DMS 273 (cell line): ENCODE measurements around the gene TMPRSS2.

Source experiments
- DNase-seq: peaks from one replicate; lab custom pipeline; 2025; ENCODE audit not compliant: unreplicated experiment; lab: John Stamatoyannopoulos, UW

TMPRSS2 gene

DNA sequence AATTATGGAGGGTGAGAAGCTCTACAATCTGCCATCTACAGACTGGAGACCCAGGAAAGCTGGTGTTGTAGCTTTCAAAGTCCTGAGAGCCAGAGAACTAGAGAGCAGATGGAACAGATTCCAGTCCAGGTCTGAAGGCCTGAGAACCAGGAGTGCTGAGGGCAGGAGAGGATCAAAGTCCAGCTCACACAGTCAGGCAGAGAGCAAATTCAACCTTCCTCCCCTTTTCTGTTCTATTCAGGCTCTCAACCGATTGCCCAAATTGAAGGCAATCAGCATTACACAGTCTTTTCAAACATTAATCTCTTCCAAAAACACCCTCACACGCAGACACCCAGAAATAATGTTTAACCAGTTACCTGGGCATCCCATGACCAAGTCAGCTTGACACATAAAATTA lies 2.5 kb upstream of the TMPRSS2 start:
- no peak for DNase-seq

DNA sequence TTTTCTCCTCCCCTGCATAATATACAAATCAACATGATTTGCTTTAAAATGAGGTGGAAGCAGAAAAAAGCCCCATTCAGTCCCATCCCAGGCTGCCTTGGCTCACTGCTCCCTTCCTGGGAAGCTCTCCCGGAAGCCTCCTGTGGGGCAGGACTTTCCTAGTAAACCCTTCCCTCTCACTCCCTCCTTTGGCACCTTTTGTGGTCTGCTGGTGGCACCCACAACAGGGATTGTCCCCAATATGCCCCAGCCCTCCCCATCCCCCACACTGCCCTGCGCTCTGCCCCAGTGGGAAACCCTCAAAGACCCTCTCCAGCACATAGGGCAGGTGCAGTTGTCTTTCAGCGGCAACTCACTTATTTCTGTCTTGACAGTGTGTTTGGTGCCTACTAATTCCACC lies 1.8 kb upstream of the TMPRSS2 start:
- no peak for DNase-seq

GRCh38 chr21:41509145-41509496 lies 1.2 kb upstream of the TMPRSS2 start:
- DNase-seq = no peak

- no peak for DNase-seq
These were observed 622 bp upstream of the TMPRSS2 start for GRCh38 chr21:41508415-41509144.

DNA sequence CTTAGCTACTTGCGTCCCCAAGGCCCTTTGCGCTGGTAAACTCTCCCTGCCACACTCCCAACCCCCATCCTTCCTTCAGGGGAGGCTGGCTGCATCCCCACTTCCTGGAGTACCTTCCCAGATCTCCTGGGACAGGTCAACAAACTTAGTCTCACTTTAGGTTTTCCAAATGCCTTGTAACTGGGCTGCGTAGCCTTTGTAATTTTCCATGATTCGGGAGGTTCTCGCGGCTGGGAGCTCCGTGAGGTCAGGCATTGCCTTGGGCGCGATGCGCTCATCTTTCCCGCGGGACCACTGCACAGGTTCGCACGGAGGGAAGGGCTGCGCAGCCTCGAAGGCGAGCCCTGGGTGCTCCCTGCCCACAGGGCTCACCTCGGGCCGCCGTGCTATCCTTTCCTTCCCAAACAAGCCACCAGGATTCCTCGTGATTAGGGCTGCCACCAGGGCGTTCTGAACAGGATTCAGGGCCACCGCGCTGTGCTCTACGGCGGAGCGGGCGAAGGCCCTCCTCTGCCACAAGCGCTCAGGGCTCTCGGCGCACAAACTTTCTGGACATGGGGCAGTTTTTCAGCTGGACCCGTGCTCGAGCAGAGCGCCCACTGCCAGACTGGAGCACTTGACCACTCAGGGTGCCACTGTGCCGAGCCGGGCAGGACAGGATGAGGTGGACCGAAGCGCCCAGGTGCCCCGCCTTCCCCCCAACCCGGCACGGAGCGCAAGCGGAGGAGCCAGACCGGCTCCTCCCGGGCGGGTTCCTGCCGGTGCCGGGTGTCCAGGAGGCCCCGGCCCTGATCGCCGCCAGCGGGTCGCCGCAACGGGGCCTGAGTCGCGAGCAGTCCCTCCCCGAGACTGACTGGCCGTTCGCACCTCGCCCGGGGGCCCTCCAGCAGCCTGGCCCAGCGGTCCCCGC lies 1.1 kb downstream of the TMPRSS2 start:
- peak; percentile 17 for DNase-seq

GRCh38 chr21:41506005-41506594 lies 1.9 kb downstream of the TMPRSS2 start:
- no peak for DNase-seq

GRCh38 chr21:41504030-41504429 lies 3.9 kb downstream of the TMPRSS2 start:
- no peak for DNase-seq

DNA sequence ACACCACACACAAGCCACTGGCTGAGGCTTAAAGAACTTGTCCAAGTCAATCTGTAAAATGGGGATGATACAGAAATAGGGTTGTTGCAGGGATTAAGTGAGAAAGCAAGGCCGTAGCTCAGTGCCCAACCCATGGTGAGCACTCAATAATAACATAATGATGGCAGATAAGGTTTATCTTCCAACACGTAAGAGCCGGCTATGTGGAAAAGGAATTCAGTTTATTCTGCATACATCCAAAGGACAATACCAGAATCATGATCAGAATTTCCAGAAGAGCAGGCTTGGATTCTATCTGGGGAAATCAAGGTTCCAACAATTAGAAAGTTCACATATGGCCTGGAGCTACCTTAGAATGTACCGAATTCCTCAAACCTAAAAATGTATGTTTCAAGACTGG lies 4.6 kb downstream of the TMPRSS2 start:
- DNase-seq = no peak

GRCh38 chr21:41501919-41502318 lies 6.0 kb downstream of the TMPRSS2 start:
- DNase-seq = no peak

GRCh38 chr21:41500931-41501381 lies 7.0 kb downstream of the TMPRSS2 start:
- DNase-seq = no peak

DNA sequence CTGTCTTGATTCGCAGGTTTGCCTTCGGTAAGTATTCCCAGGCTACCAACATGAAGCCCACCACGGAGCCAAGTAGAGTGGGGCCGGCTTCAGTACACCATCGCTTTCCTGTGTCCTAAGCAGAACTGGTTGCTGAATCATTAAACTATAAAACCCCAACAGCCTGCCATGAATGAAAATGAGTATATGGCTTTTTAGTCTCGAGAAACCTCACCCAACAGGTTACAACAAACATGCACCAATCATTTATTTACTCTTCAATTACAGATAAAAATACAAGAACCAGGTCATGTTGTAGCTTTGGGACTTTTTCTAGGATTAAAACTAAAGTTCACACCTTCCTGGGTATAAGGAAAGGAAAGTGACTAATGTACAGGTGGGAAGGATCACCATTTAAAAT lies 7.6 kb downstream of the TMPRSS2 start:
- DNase-seq = no peak

DNA sequence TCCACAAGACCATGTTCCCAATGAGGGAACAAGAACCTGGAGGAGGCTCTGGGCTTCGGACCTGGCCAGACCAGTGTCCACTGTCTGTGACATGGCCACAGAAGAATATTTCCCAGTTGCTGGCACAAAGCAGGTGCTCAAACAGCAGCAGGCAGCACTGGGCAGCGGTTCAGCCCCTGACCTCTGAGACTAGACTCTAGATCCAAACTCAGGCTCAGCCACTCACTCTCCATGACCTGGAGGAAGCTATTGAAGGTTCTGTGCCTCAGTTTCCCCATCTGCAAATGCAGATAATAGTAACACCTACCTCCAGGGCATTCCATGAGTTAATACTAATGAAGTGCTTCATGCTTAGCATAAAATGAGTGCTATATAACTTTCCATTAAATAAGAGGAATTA lies 8.0 kb downstream of the TMPRSS2 start:
- DNase-seq = no peak

DNA sequence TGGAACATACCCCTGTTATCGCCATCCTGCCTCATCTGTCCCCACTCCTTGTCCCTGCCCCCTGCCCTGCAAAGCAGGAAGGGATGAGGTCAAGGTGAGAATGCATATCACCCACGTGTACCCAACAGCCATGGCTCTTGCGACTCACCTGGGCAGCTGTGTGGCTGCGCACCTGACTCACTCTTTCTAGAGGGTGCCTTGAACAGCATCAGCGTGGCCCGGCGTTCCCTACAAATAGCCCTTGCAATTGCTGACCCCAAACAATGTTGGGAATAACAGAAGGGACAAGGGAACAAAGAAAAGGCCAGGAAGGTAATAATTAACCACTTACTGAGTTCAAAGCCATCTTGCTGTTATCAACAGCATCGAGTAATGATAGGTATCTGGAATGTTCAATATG lies 10.2 kb downstream of the TMPRSS2 start:
- no peak for DNase-seq

DNA sequence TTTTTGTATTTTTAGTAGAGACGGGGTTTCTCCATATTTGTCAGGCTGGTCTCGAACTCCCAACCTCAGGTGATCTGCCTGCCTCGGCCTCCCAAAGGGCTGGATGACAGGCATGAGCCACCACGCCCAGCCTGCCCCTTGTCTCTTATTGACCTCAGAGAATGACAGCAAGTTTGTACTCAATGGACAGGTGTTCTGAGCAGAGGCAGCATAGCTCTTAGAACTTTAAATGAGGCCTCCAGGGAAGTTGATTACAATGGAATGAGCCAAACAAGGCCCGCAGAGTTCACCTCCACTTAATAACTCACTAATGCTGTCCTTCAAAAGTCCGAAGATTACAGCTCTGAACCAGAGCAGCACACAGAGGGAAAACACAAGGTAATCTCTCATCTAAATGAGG lies 10.9 kb downstream of the TMPRSS2 start:
- DNase-seq = no peak

- no peak for DNase-seq
These were observed 13.7 kb downstream of the TMPRSS2 start for GRCh38 chr21:41494242-41494641.

DNA sequence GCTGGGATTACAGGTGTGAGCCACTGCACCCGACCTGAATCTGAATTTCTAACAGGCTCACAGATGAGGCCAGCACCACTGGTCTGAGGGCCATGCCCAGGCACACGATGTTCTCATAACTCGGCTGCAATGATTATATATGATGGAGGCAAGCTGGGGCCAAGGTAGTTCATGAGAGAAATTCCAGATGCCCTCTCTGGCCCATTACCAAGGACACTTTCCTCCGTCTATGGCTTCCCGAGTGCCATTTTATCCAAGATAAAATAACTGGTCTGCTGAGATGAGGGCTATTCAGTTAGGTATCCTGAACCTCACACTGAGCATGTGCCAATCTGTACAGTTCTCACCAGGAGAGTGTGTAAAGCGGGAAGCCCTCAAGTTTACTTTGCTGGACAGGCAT lies 16.5 kb downstream of the TMPRSS2 start:
- no peak for DNase-seq

DNA sequence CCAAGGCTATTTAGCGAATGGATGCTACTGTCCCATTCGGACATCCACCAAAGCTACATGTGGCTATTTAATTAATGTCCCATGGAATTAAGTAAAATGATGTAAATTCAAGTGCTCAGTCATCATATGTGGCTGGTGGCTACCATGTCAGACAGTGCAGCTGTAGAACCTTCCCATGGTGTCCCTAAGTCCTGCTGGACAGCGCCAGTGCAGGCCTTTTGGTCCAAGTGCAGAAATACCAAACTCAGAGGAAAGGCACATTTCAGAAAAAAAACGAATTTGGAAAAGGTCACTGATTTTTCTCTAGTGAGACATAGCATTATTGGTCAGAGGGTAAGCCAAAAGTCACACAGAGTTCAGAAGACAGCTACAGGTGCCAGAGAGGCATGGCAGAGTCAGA lies 17.6 kb downstream of the TMPRSS2 start:
- DNase-seq = no peak

DNA sequence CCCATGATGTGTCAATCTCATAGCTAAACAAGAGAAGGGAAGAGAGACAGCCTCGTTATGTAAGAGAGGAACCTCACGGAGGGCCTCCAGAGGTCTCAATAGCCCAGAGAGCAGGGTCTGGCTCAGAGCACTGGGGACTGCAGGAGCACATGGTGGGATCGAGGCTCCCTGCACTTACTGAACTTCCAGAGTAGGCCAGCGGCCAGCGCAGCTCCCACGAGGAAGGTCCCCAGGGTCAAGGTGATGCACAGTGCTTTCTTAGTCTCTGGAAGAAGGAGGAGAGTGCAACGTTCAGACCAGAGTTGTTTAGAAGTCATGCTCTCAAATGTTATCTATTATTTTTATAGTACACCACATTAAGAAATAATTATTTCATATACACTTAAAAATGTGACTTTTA lies 18.6 kb downstream of the TMPRSS2 start:
- no peak for DNase-seq

- DNase-seq = no peak
These were observed 19.9 kb downstream of the TMPRSS2 start for GRCh38 chr21:41488080-41488479.

DNA sequence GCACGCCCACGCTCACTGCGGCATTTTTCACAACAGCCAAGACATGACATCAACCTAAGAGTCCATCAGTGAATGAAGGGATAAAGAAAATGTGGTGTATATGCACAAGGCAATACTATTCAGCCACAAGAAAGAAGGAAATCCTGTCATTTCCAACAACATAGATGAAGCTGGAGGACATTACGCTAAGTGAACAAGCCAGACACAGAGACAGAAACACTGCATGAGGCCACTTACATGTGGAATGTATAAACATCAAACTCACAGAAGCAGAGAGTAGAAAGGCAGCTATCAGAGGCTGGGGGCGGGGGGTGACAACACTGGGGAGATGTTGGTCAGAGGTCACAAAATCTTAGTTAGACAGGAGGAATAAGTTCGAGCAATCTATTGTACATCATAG lies 20.9 kb downstream of the TMPRSS2 start:
- DNase-seq = no peak

- no peak for DNase-seq
These were observed 24.0 kb downstream of the TMPRSS2 start for GRCh38 chr21:41483973-41484372.

DNA sequence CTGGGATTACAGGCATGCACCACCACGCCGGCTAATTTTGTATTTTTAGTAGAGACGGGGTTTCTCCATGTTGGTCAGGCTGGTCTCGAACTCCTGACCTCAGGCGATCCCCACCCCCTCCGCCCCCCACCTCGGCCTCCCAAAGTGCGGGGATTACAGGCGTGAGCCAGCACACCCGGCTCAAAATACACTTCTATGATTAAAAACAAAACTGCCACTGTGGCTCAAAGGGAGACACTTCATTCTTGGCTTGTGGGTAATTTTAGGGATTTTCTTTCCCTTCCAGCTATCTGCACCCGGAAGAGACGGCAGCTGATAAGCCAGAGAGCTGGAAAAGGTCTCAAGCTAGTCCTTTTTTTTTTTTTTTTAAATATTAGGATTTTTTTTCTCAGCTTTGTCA lies 24.5 kb downstream of the TMPRSS2 start:
- DNase-seq = no peak
